Ureter (tissue), 1 donor: ENCODE results near the gene LCMT1. TPM values are rescaled to one million over a fixed set of nuclear protein-coding genes. Genes with fewer than 3 reads are reported as not detected.
"Not testable (repeated sequence)": the region's sequence is repeated elsewhere in the genome, so short reads cannot be mapped to it uniquely, and the experiment has no call there.

Source experiments
- DNase-seq: peaks from one replicate; pipeline ENCODE4 v3.0.0-alpha.2; 2020; ENCODE audit warnings: low spot score
- total RNA-seq: library from RNA; stranded (reverse); gene quantifications from one replicate; pipeline ENCODE4 v1.2.4, GENCODE V29; 2023
- donor health status: DM: yes; HTN: yes; CAD: no.

The LCMT1 gene
- total RNA-seq, 1 donor from 2014 or later: 40.1 TPM

GRCh38 chr16:25143928-25144327 lies 32.4 kb downstream of the LCMT1 start:
- DNase-seq: no peak

DNA sequence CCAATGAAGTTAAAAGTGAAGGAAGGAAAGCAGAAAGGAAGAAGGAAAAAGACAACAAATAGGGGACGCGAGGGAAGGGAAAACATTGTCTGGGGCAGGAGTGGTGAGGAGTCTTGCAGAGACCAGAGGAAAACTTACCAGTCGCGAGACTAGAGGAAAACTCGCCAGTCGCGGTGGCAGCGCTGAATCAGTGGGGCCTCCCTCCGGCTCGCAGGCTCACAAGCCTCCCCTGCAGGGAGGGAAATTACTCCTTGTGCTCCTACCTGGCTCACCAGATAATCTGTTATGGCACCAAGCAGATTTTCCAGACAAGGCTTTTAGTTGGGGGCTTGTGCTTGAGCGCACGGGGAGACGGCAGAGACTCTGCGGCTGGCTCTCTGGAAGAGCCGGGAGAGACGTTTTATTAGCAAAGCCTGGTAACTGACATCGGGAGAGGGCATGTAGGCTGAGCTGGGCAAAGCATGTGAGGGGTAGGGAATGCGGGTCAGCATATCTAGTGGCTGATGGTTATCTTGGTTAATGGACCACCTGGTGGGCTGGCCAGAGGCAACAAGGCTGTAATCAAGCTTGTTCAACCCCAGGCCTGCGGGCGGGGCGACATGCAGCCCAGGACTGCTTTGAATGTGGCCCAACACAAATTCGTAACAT lies 37.1 kb downstream of the LCMT1 start:
- no peak for DNase-seq

DNA sequence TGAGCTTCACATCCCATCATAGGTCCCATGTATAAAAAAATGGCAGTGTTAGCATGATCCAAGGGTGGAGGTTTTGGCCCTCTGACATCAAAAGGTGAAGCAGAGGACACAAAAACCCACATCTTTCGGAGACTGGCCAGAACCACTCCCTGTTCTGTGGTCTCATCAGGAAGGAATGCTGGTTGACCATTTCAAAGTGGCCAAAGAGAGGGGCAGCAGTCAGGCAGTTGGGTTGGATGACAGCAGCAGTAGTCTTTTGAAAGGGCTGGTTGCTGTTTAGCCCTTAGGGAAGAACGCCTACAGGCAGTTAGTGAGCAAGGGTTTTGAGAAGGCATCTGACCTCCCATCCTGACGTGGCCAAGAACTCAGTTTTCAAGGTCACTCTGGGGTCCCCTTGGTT lies 40.5 kb downstream of the LCMT1 start:
- DNase-seq: no peak

- DNase-seq: no peak
Measured at GRCh38 chr16:25155553-25156460, 44.3 kb downstream of the LCMT1 start.

- DNase-seq: no peak
Measured at GRCh38 chr16:25157271-25157875, 45.8 kb downstream of the LCMT1 start.

GRCh38 chr16:25158401-25158800 lies 46.9 kb downstream of the LCMT1 start:
- no peak for DNase-seq

- no peak for DNase-seq
Measured at GRCh38 chr16:25161753-25162367, 50.3 kb downstream of the LCMT1 start.

DNA sequence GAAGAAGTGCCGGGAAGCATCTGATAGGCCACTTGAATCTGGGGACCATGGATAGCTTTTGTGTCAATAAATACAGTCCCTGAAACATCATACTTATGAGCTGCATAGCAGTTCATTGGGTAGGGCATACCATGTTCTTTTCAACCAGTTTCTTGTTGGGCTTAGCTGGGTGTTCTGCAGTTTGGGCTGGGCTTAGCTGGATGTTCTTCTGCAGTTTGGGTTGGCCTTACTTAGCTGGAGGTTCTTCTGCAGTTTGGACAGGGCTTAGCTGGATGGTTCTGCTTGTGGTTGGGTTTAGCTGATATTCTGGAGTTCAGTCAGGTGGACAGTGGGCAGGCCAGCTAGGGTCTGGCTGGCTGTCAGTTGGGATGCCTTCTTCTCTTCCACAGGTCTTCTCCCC lies 52.1 kb downstream of the LCMT1 start:
- DNase-seq: no peak

DNA sequence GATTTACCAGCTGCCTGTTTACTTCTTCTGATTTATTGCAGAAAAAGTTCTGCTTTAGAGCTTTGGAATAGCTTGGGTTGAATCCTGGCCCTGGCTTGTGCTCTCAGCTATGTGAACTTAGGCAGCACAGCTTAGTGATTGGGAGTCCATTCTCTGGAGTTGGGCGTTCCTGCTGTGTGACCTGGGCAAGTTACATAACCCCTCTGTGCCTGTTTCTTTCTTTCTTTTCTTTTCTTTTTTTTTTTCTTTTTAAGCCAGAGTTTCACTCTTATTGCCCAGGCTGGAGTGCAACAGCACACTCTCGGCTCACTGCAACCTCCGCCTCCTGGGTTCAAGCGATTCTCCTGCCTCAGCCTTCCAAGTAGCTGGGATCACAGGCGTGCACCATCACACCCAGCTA lies 53.7 kb downstream of the LCMT1 start:
- no peak for DNase-seq

- not testable (repeated sequence) for DNase-seq
Measured at GRCh38 chr16:25167920-25168319, 56.4 kb downstream of the LCMT1 start.

DNA sequence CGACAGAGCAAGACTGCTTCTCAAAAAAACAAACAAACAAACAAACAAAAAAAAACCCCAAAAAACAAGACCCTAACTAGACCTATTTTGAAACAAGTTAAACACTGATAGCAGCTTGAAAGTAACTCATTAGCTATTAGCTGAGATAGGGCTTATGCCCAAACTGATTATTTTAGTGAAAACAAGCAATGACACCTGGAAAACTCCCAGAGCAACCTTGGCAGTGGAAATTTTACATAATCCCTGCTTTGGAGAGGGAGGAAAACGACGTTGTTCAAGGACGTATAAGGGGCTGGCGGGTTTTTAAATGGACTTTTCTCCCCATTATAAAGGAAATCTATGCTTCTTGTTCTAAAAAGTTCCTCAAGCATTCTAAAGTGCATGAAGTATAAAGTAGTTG lies 59.8 kb downstream of the LCMT1 start:
- DNase-seq: no peak

GRCh38 chr16:25172831-25173230 lies 61.3 kb downstream of the LCMT1 start:
- DNase-seq: no peak

- no peak for DNase-seq
Measured at GRCh38 chr16:25174285-25174684, 62.7 kb downstream of the LCMT1 start.

- DNase-seq: no peak
Measured at GRCh38 chr16:25176136-25176535, 64.6 kb downstream of the LCMT1 start.

DNA sequence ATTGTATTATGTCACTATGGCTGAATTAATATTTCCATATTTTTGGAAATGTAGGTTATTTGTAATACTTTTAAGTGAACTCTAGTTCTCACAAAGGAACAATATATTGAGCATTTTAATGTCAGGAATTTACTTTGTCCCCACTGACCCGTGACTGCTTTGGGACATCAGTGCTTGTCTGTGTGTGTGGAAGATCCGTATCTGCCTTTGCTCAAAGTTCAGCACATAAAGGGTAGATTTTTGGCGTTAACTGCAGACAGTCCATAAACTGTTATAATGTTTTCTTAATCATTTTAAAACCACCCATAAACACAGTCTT lies 65.9 kb downstream of the LCMT1 start:
- DNase-seq: no peak

GRCh38 chr16:25177831-25178688 lies 66.5 kb downstream of the LCMT1 start:
- no peak for DNase-seq

DNA sequence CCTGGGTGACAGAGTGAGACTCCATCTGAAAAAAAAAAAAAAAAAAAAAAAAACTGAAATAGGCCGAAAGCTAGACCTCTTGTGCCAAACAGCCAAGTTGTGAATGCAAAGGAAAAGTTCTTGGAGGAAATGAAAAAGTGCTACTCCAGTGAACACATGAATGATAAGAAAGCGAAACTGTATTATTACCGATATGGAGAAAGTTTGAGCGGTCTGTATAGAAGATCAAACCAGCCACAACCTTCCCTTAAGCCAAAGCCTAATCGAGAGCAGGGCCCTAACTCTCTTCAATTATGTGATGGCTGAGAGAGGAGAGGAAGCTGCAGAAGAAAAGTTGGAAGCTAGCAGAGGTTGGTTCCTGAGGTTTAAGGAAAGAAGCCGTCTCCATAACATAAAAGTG lies 69.7 kb downstream of the LCMT1 start:
- DNase-seq: not testable (repeated sequence)

DNA sequence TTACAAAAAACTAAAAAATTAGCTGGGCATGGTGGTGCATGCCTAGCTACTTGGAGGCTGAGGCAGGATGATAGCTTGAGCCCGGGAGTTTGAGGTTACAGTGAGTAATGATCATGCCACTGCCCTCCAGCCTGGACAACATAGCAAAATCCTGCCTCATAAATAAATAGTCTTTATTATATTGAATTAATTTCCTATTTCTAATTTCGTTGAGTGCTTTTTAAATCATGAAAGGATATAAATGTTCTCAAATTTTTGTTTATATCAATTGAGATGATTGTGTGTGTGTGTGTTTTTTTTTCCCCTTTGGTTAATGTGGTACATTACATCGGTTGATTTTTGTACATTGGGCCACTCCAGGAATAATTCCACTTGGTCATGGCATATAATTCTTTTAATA lies 73.2 kb downstream of the LCMT1 start:
- no peak for DNase-seq

DNA sequence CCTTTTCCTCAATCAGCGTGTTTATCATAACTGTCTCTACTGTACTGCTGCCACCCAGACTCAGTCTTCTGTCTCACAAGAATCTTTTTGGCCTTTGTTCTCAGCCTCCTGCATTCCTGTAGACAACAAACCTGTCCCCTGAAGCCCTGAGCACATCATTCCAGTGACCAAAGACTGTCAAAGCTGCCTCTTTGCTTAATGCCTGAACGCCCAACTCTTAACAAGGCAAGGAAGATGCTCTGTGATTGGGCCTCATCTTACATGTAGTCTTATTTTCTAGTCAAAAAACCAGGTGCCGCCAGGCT lies 75.9 kb downstream of the LCMT1 start:
- no peak for DNase-seq

GRCh38 chr16:25189305-25189704 lies 77.8 kb downstream of the LCMT1 start:
- no peak for DNase-seq

GRCh38 chr16:25192096-25192495 lies 80.6 kb downstream of the LCMT1 start:
- DNase-seq: no peak
